ENCODE measurements around the gene RUNX2.
A peak's percentile ranks its signal among the peaks of the same experiment; 100 is the strongest.

The RUNX2 gene

GRCh38 chr6:45500924-45501816 lies 173.0 kb downstream of the RUNX2 start:
- Mint-ChIP-seq H3K9me3 (no peaks in the 10 kb centered on the region), H3K4me1 (ENCODE audit: low read depth in 2 of 2) (peaks cover 9 to 48% of the 10 kb centered on the region in 2 donors)

GRCh38 chr6:45502456-45502855 lies 174.3 kb downstream of the RUNX2 start:
- no peak for ATAC-seq (replicated peaks)
- Mint-ChIP-seq H3K36me3 (ENCODE audit: insufficient read depth) (peaks cover 17% of the 10 kb centered on the region), H3K27me3 (no peaks in the 10 kb centered on the region), H3K4me1 (ENCODE audit: low read depth in 2 of 2) (peaks cover 2 to 38% of the 10 kb centered on the region in 2 donors), H3K27ac (no peak overlapping the region), H3K4me3 (no peak overlapping the region), H3K9me3 (no peaks in the 10 kb centered on the region)
- DNase-seq: no peak

More at GRCh38 chr6:45500924-45501816, 173.0 kb downstream of the RUNX2 start:
- Mint-ChIP-seq H3K36me3 (ENCODE audit: insufficient read depth) (peaks cover 22% of the 10 kb centered on the region), H3K27me3 (no peaks in the 10 kb centered on the region), H3K4me3 (no peak overlapping the region), H3K27ac (peak overlapping the region in 1 of 2 donors; percentile 5)
- ATAC-seq (replicated peaks) (no peak), DNase-seq (no peak)

- no peak overlapping the region for H3K4me3 Mint-ChIP-seq
- peak overlapping the region in 1 of 2 donors; percentile 65 for H3K27ac Mint-ChIP-seq
- H3K4me1 Mint-ChIP-seq (ENCODE audit: low read depth in 2 of 2): peaks cover 0 to 30% of the 10 kb centered on the region in 2 donors
- no peaks in the 10 kb centered on the region for H3K27me3 Mint-ChIP-seq
- no peaks in the 10 kb centered on the region for H3K9me3 Mint-ChIP-seq
- ATAC-seq (replicated peaks) (no peak), DNase-seq (no peak)
- peaks cover 17% of the 10 kb centered on the region for H3K36me3 Mint-ChIP-seq (ENCODE audit: insufficient read depth)
Observed at GRCh38 chr6:45504947-45505346, 176.8 kb downstream of the RUNX2 start.

GRCh38 chr6:45505470-45505869 lies 177.3 kb downstream of the RUNX2 start:
- ATAC-seq (replicated peaks) (no peak), DNase-seq (no peak)
- H3K27me3 Mint-ChIP-seq: no peaks in the 10 kb centered on the region
- peak overlapping the region in 1 of 2 donors; percentile 65 for H3K27ac Mint-ChIP-seq
- H3K9me3 Mint-ChIP-seq: no peaks in the 10 kb centered on the region
- peaks cover 17% of the 10 kb centered on the region for H3K36me3 Mint-ChIP-seq (ENCODE audit: insufficient read depth)
- H3K4me1 Mint-ChIP-seq (ENCODE audit: low read depth in 2 of 2): peaks cover 0 to 29% of the 10 kb centered on the region in 2 donors
- no peak overlapping the region for H3K4me3 Mint-ChIP-seq

GRCh38 chr6:45507186-45507585 lies 179.1 kb downstream of the RUNX2 start:
- Mint-ChIP-seq H3K27ac (no peak overlapping the region), H3K36me3 (ENCODE audit: insufficient read depth) (peaks cover 15% of the 10 kb centered on the region), H3K4me3 (no peak overlapping the region)

GRCh38 chr6:45509426-45509825 lies 181.3 kb downstream of the RUNX2 start:
- peaks cover 19% of the 10 kb centered on the region for H3K36me3 Mint-ChIP-seq (ENCODE audit: insufficient read depth)
- H3K27me3 Mint-ChIP-seq: no peaks in the 10 kb centered on the region
- no peak for DNase-seq
- ATAC-seq (replicated peaks): no peak
- H3K27ac Mint-ChIP-seq: no peak overlapping the region
- no peak overlapping the region for H3K4me3 Mint-ChIP-seq
- no peaks in the 10 kb centered on the region for H3K9me3 Mint-ChIP-seq
- peaks cover 0 to 10% of the 10 kb centered on the region in 2 donors for H3K4me1 Mint-ChIP-seq (ENCODE audit: low read depth in 2 of 2)

More at GRCh38 chr6:45507186-45507585, 179.1 kb downstream of the RUNX2 start:
- H3K27me3 Mint-ChIP-seq: no peaks in the 10 kb centered on the region
- no peak for ATAC-seq (replicated peaks)
- H3K4me1 Mint-ChIP-seq (ENCODE audit: low read depth in 2 of 2): peaks cover 0 to 26% of the 10 kb centered on the region in 2 donors
- no peaks in the 10 kb centered on the region for H3K9me3 Mint-ChIP-seq
- DNase-seq: no peak

GRCh38 chr6:45512717-45513116 lies 184.6 kb downstream of the RUNX2 start:
- H3K9me3 Mint-ChIP-seq: no peaks in the 10 kb centered on the region
- no peaks in the 10 kb centered on the region for H3K27me3 Mint-ChIP-seq
- H3K27ac Mint-ChIP-seq: no peak overlapping the region
- H3K4me3 Mint-ChIP-seq: no peak overlapping the region
- ATAC-seq (replicated peaks): no peak
- peaks cover 30% of the 10 kb centered on the region for H3K36me3 Mint-ChIP-seq (ENCODE audit: insufficient read depth)
- no peak for DNase-seq
- peaks cover 0 to 3% of the 10 kb centered on the region in 2 donors for H3K4me1 Mint-ChIP-seq (ENCODE audit: low read depth in 2 of 2)

GRCh38 chr6:45513213-45513618 lies 185.1 kb downstream of the RUNX2 start:
- no peaks in the 10 kb centered on the region for H3K9me3 Mint-ChIP-seq
- H3K27me3 Mint-ChIP-seq: no peaks in the 10 kb centered on the region
- ATAC-seq (replicated peaks) (no peak), DNase-seq (no peak)
- H3K36me3 Mint-ChIP-seq (ENCODE audit: insufficient read depth): peaks cover 30% of the 10 kb centered on the region
- no peak overlapping the region for H3K4me3 Mint-ChIP-seq
- peaks cover 0 to 3% of the 10 kb centered on the region in 2 donors for H3K4me1 Mint-ChIP-seq (ENCODE audit: low read depth in 2 of 2)
- no peak overlapping the region for H3K27ac Mint-ChIP-seq

- no peak overlapping the region for H3K27ac Mint-ChIP-seq
- peaks cover 0 to 3% of the 10 kb centered on the region in 2 donors for H3K4me1 Mint-ChIP-seq (ENCODE audit: low read depth in 2 of 2)
- H3K9me3 Mint-ChIP-seq: no peaks in the 10 kb centered on the region
- no peak for DNase-seq
- no peak for ATAC-seq (replicated peaks)
- peaks cover 30% of the 10 kb centered on the region for H3K36me3 Mint-ChIP-seq (ENCODE audit: insufficient read depth)
- H3K27me3 Mint-ChIP-seq: no peaks in the 10 kb centered on the region
- H3K4me3 Mint-ChIP-seq: no peak overlapping the region
Observed at GRCh38 chr6:45513843-45514242, 185.7 kb downstream of the RUNX2 start.

GRCh38 chr6:45514454-45515230 lies 186.5 kb downstream of the RUNX2 start:
- H3K36me3 Mint-ChIP-seq (ENCODE audit: insufficient read depth): peaks cover 33% of the 10 kb centered on the region
- H3K4me1 Mint-ChIP-seq (ENCODE audit: low read depth in 2 of 2): peaks cover 0 to 5% of the 10 kb centered on the region in 2 donors
- no peak overlapping the region for H3K4me3 Mint-ChIP-seq
- no peak overlapping the region for H3K27ac Mint-ChIP-seq
- no peaks in the 10 kb centered on the region for H3K27me3 Mint-ChIP-seq
- ATAC-seq (replicated peaks) (no peak), DNase-seq (no peak)
- H3K9me3 Mint-ChIP-seq: no peaks in the 10 kb centered on the region

- Mint-ChIP-seq H3K27ac (no peak overlapping the region), H3K4me3 (no peak overlapping the region), H3K9me3 (no peaks in the 10 kb centered on the region), H3K36me3 (ENCODE audit: insufficient read depth) (peaks cover 37% of the 10 kb centered on the region), H3K27me3 (no peaks in the 10 kb centered on the region), H3K4me1 (ENCODE audit: low read depth in 2 of 2) (peaks cover 4 to 14% of the 10 kb centered on the region in 2 donors)
- ATAC-seq (replicated peaks) (no peak), DNase-seq (no peak)
Observed at GRCh38 chr6:45518013-45518720, 190.0 kb downstream of the RUNX2 start.

- Mint-ChIP-seq H3K4me1 (ENCODE audit: low read depth in 2 of 2) (peaks cover 4 to 14% of the 10 kb centered on the region in 2 donors), H3K27me3 (no peaks in the 10 kb centered on the region), H3K4me3 (no peak overlapping the region), H3K27ac (no peak overlapping the region), H3K36me3 (ENCODE audit: insufficient read depth) (peaks cover 18% of the 10 kb centered on the region), H3K9me3 (no peaks in the 10 kb centered on the region)
- ATAC-seq (replicated peaks) (no peak), DNase-seq (no peak)
Observed at GRCh38 chr6:45521226-45521625, 193.1 kb downstream of the RUNX2 start.

- no peak for ATAC-seq (replicated peaks)
- Mint-ChIP-seq H3K27ac (peak overlapping the region in 1 of 2 donors; percentile 47), H3K36me3 (ENCODE audit: insufficient read depth) (peaks cover 15% of the 10 kb centered on the region), H3K9me3 (no peaks in the 10 kb centered on the region), H3K4me1 (ENCODE audit: low read depth in 2 of 2) (peaks cover 4 to 16% of the 10 kb centered on the region in 2 donors), H3K4me3 (no peak overlapping the region), H3K27me3 (no peaks in the 10 kb centered on the region)
- DNase-seq: no peak
Observed at GRCh38 chr6:45522486-45522885, 194.4 kb downstream of the RUNX2 start.

All from effector memory CD8-positive, alpha-beta T cell (primary cell).